Stimulated activated CD8-positive, alpha-beta memory T cell treated with anti-CD3 and anti-CD28 coated beads, Interleukin-7, amount 100 ng/mL, for 1 hour (primary cell): ENCODE measurements around the gene NPC1.
"Not testable (repeated sequence)": the region's sequence is repeated elsewhere in the genome, so short reads cannot be mapped to it uniquely, and the experiment has no call there.

ENCODE experiments used
- DNase-seq, 2 donors: peaks; one replicate each; pipeline ENCODE4 v3.0.0-alpha.2; 2020; ENCODE audit warnings: low read depth in 2 of 2

NPC1 gene

GRCh38 chr18:23523429-23524212 lies 62.7 kb downstream of the NPC1 start:
- DNase-seq, result no peak

- DNase-seq, result no peak
Measured at GRCh38 chr18:23521907-23522306, 64.4 kb downstream of the NPC1 start.

DNA sequence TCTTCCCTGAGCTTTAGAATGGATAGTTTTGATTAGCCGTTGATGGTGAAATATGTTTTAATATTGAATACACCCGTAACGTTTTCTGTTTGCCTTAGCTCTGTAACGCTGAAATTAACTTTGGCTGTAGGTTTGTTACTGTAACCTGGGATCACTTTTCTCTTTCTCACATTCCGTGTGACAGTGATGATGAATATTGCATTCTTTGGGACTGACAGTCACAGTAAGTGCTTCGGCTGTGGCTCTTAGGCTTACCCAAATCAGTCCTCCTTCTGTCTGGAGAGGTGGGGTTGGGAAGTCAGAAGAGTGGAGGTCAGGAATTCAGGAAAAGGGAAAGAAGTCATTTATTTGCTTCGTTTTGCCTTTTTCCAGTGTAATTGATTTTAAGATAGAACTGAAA lies 65.0 kb downstream of the NPC1 start:
- DNase-seq, result no peak

- no peak for DNase-seq
Measured at GRCh38 chr18:23519734-23520133, 66.6 kb downstream of the NPC1 start.

DNA sequence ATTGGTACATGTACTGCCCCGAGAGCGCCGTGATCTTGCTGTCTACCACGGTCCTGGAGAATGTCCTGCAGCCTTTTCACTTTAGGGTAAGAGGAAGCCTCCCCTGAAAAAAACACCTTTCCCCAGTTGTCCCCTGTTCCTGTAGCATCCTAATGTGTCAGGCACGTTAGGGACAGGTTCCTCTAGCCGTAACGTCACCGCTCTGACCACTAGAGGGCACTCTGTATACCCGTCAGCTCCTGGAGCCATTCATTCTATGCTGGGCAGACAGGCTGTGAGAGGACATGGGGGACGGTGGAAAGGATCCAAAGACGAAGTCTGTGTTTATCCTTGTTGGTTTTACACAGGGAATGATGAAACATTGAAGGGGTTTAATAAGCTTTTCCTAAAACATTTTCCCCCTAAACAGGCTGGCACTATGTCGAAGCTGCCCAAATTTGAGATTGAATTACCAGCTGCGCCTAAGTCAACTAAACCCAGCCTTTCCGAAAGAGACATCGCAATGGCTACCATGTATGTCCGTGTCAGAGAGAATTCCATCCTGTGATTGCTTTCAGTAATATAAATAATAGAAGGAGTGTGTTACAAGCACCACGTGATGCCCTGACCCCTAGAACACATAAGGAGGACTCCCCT lies 70.3 kb downstream of the NPC1 start:
- DNase-seq, result peak; percentile 48 to 54

DNA sequence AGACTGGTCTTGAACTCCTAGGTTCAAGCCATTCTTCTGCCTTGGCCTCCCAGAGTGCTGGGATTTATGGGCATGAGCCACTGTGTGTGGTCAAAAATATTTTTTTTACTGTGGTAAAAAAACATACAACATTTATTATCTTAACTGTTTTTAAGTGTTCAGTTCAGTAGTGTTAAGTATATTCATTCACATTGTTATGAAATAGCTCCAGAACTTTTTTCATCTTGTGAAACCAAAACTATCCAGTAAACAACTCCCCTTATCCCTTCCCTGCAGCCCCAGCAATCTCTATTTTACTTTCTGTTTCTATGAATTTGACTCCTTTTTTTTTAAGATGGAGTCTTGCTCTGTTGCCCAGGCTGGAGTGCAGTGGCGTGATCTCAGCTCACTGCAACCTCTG lies 73.7 kb downstream of the NPC1 start:
- DNase-seq, result no peak

DNA sequence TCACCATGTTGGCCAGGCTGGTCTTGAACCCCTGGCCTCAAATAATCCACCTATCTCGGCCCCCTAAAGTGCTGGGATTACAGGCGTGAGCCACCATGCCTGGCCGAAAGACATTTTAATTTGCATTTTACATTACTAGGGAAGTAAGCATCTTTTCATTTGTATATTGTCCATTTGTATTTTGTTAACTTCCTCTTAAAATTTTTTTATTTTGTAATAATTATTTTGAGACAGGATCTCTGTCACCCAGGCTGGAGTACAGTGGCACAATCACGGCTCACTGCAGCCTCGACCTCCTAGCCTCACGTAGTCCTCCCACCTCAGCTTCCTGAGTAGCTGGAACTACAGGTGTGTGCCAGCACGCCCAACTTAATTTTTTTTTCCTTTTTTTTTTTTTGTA lies 74.1 kb downstream of the NPC1 start:
- not testable (repeated sequence) for DNase-seq

DNA sequence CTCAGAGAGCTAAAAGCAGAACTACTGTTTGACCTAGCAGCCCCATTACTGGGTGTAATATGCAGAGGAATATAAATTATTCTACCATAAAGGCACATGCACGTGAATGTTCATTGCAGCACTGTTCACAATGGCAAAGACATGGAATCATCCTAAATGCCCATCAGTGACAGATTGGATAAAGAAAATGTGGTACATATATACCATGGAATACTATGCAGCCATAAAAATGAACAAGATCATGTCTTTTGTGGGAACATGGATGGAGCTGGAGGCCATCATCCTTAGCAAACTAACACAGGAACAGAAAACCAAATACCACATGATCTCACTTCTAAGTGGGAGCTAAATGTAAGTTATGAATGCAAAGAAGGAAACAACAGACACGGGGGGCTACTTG lies 75.4 kb downstream of the NPC1 start:
- not testable (repeated sequence) for DNase-seq

DNA sequence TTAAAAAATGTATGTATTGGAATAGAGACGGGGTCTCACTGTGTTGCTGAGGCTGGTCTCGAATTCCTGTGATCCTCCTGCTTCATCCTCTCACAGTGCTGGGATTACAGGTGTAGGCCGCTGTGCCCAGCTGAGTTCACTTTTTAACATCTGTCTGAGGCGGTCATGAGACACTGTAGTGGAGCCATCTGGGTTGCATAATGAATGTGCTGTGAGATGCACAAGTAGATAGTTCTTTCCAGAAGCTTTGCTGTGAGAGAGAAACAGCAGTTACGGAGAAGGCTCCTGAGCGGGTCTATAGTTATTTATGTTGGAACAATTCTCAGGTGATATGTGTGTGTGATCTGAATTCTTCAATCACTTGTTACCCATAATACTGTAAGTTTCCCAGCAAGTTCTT lies 79.9 kb downstream of the NPC1 start:
- DNase-seq, result no peak

- no peak for DNase-seq
Measured at GRCh38 chr18:23504720-23505119, 81.6 kb downstream of the NPC1 start.

DNA sequence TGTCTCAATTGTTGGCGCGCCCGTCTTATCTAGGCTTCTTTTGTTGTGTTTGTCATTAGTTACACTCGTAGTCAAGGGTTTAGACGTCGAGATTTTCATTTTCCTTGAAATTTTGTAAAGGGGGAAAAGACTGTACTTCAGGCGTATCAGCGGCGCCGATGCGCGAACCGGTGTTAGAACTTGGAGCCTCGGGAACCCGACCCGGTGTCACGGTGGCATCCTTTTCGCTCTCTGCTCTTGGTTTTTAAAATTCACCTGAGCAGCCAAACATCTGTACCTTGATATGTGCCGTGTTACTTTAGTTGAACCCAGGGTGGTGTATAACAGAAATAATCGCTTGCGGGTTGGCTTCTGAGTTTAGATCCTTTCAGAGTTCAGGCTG lies 82.4 kb downstream of the NPC1 start:
- no peak for DNase-seq

DNA sequence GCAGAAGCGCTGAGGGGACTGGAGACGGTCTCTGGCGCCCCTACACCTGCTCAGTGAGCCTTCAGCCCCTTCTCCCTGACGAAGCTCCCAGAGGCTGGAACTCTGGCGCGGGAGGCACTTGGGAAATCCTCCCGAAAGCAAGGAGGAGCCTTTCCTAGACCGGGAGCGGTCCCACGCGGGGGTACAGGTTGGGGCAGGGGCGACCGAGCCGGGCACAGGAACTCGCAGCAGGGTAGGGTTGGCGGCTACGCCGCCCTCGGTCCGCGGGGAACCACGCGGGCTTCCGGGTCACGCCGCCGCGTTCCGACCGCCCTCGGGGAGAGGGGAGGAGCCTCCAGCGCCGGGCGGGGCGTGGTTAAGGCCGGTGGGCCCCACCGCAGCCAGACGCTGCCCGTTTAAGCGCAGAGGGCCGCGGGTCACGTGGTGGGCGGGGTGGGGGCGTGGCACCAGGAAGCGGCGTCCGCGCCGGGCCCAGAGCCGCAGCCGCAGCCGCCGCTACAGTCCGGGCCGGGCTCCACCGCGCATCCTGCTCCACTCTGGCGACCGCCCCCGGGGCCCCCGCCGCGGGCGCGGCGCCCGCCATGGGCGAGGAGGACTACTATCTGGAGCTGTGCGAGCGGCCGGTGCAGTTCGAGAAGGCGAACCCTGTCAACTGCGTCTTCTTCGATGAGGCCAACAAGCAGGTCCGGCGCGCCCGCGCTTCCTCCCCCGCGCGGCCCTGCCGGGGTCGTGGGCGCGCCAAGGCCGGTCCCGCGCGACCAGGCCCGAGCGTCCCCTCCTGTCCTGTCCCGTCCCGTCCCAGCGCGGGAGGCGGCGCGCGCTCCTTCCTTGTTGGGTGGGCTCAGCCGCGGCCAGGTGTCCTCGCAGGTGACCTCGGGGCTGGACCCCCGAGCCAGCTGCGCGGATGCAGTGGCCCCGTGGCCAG lies 83.0 kb downstream of the NPC1 start, which contains the start of gene RMC1:
TSS of gene RMC1 (plus strand) at position 474 of the 925 bp plus-strand sequence. CDS start at position 582, 108 bp downstream.
- peak; percentile 97 to 98 for DNase-seq

DNA sequence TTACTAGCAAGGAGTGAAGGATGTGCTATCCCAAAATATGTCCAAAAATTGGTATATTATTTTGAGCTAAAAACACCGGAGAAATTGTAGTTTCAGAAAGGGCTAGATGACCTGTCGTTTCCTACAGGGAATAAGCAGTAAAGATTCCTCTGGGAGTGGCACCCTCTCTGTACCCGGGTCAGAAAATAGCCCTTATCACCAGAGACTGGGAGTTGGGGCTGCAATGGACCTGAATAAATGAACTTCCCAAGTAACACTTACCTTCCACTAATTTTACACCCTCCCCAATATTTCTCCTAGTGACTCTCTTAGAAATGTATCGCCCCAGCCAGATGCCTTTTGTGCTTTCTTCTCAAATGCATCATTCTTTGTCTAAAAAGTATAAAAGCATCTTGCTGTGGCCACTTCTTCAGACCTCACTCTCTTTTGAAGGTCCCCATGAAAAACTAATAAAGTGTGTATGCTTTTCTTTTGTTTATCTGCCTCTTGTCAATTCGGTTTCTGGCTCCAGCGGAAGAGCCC lies 83.7 kb downstream of the NPC1 start:
- no peak for DNase-seq

GRCh38 chr18:23501626-23502025 lies 84.7 kb downstream of the NPC1 start:
- no peak for DNase-seq

- DNase-seq, result no peak
Measured at GRCh38 chr18:23499291-23499781, 87.0 kb downstream of the NPC1 start.

DNA sequence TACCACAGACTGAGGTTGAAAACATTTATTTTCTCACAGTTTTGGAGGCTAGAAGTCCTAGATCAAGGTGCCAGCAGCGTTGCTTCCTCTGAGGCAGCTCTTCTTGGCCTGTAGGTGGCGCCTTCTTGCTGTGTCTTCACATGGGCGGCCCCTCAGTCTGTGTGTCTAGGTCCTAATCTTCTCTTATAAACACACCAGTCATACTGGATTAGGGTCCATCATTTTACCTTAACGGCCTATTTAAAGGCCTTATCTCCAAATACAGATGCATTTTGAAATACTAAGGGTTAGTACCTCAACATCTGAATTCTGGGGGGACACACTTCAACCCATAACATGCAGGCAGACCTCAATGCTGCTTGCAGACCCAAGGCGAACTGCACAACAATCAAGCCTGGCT lies 87.4 kb downstream of the NPC1 start:
- DNase-seq, result peak; percentile 22 to 55

DNA sequence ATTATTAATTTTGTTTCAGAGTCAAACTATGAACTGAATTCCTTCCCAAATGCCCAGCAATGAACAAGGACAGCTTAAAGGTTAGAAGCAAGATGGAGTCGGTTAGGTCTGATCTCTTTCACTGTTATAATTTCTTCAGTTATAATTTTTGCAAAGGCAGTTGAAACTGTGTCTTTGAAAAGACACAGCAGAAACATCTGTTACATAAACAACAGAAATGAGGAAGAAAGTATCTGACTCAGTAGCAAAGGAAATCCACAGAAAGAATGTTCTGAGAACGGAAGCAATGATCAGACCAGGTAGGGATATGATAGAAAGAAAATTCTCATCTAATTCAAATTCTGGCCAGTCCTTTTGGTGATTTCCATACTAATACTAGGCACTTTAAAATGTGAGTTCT lies 88.2 kb downstream of the NPC1 start:
- DNase-seq, result no peak

GRCh38 chr18:23495723-23496440 lies 90.4 kb downstream of the NPC1 start:
- no peak for DNase-seq

DNA sequence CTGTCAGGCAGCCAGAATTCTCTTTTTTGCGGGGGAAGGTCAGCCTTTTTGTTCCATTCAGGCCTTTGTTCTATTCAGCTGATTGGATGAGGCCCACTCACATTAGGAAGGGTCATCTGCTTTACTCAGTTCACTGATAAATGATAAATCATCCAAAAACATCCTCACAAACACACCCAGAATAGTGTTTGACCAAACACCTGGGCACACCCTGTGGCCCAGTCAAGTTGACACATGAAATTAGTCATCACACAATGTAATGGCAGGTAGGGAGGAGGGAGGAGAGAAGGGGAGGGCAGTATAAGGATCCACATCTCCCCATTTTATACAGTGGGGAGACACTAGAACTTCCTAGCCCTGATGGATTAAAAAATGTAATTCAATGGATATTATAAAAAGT lies 91.3 kb downstream of the NPC1 start:
- no peak for DNase-seq

GRCh38 chr18:23493654-23494053 lies 92.7 kb downstream of the NPC1 start:
- no peak for DNase-seq

DNA sequence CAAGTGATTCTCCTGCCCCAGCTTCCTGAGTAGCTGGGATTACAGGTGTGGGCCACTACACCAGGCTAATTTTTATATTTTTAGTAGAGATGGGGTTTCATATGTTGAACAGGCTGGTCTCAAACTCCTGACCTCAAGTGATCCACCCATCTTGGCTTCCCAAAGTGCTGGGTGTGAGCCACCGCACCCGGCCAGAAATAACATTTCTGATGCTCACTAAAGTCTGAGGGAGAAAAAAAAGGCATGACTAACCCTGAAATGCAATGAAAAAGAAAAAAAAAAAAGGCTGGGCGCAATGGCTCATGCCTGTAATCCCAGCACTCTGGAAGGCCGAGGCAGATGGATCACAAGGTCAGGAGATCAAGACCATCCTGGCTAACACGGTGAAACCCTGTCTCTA lies 96.7 kb downstream of the NPC1 start:
- DNase-seq, result not testable (repeated sequence)
